GM12878 (cell line): ENCODE measurements around the gene ABCA13. TPM values are rescaled to one million over a fixed set of nuclear protein-coding genes. Genes with fewer than 3 reads are reported as not detected.

Experiments used
- ATAC-seq: fragments of 200-7000 bp; cut with Tn5 transposase; 3 replicates; pipeline ENCODE4 v1.9.1; 2020; ENCODE audit warnings: mild to moderate bottlenecking, moderate library complexity
- BruUV-seq: library from RNA; stranded (reverse); fragments of 400-500 nt; replicated peaks from 2 replicates; lab custom pipeline; 2021; lab: Mats Ljungman, UMichigan
- CTCF ChIA-PET: fragments of 300-600 bp; sonication (Branson Sonifier 250); formaldehyde crosslinking; extraction: SDS; loops from one replicate; lab custom pipeline; 2021; ENCODE audit warnings: inconsistent platforms; lab: Yijun Ruan, JAX
- POLR2A ChIA-PET: fragments of 350-600 bp; formaldehyde crosslinking; extraction: SDS; loops from one replicate; lab custom pipeline; 2021; ENCODE audit warnings: inconsistent platforms; lab: Charles Lee
- RAD21 ChIA-PET: fragments of 300-600 bp; sonication (Branson Sonifier 250); formaldehyde crosslinking; loops from one replicate; lab custom pipeline; 2023; ENCODE audit warnings: antibody characterized with exemption; ENCODE audit not compliant: unreplicated experiment; lab: Charles Lee
- SMC1A ChIA-PET: fragments of 300-600 bp; sonication (Branson Sonifier 250); formaldehyde crosslinking; loops from one replicate; lab custom pipeline; 2023; ENCODE audit not compliant: unreplicated experiment, uncharacterized antibody; lab: Charles Lee
- DNase-seq: peaks from one replicate; pipeline ENCODE4 v3.0.0-alpha.2; 2011; ENCODE audit warnings: low read depth, low spot score
- FAIRE-seq: peaks from 3 replicates; lab custom pipeline; 2011; peaks lifted over from hg19 to GRCh38; lab: Jason Lieb, UNC
- H2AFZ ChIP-seq: 2 replicates; pipeline ENCODE4 v1.6.0; 2011; ENCODE audit warnings: low read depth, low read length, control low read depth; ENCODE audit not compliant: control insufficient read depth
- H3K27ac ChIP-seq: 2 replicates; pipeline ENCODE4 v1.5.1; 2011; ENCODE audit warnings: control low read depth; ENCODE audit not compliant: control insufficient read depth, insufficient read depth
- H3K27me3 ChIP-seq, 2 experiments: replicated peaks in 1 of 2; 2 replicates each; pipeline versions ENCODE4 v1.6.0 to v1.6.1; 2011; ENCODE audit warnings: low read length in 1 of 2; ENCODE audit not compliant: control insufficient read depth in 2 of 2, insufficient read depth in 2 of 2
- H3K36me3 ChIP-seq, 2 experiments: 2 replicates each; pipeline ENCODE4 v1.5.1; 2011; ENCODE audit warnings: low read length in 1 of 2; ENCODE audit not compliant: control insufficient read depth in 2 of 2, insufficient read depth in 2 of 2
- H3K4me1 ChIP-seq: 2 replicates; pipeline ENCODE4 v1.6.1; 2011; ENCODE audit warnings: mild to moderate bottlenecking, low read length, moderate library complexity, mixed read lengths; ENCODE audit not compliant: control insufficient read depth, insufficient read depth
- H3K4me2 ChIP-seq: 2 replicates; pipeline ENCODE4 v1.6.0; 2011; ENCODE audit warnings: control low read depth; ENCODE audit not compliant: control insufficient read depth, insufficient read depth
- H3K4me3 ChIP-seq: fragments of 200-600 bp; sonication (generic); 2 replicates; pipeline ENCODE4 v1.5.1; 2016
- H3K79me2 ChIP-seq: 2 replicates; pipeline ENCODE4 v1.6.0; 2011; ENCODE audit warnings: low read length; ENCODE audit not compliant: control insufficient read depth, insufficient read depth
- H3K9ac ChIP-seq: 2 replicates; pipeline ENCODE4 v1.8.0; 2011; ENCODE audit warnings: low read length, control low read depth, mixed read lengths; ENCODE audit not compliant: control insufficient read depth, insufficient read depth
- H3K9me3 ChIP-seq: replicated peaks from 3 replicates; pipeline ENCODE4 v1.5.1; 2011; ENCODE audit warnings: mild to moderate bottlenecking, low read length; ENCODE audit not compliant: control insufficient read depth, insufficient read depth
- H4K20me1 ChIP-seq: 2 replicates; pipeline ENCODE4 v1.6.0; 2011; ENCODE audit not compliant: control insufficient read depth, insufficient read depth
- CEBPZ ChIP-seq: fragments of 150-350 bp; IDR thresholded peaks from 2 replicates; pipeline ENCODE4 v1.6.1; 2016; ENCODE audit warnings: low read depth, low read length
- EZH2 ChIP-seq: IDR thresholded peaks from 2 replicates; pipeline ENCODE4 v1.6.1; 2012; ENCODE audit warnings: low read depth, mild to moderate bottlenecking, control low read depth, inconsistent platforms, low read length, borderline replicate concordance; ENCODE audit not compliant: control insufficient read depth
- HDGF ChIP-seq: fragments of 450-650 bp; IDR thresholded peaks from 2 replicates; pipeline ENCODE4 v1.6.1; 2016; ENCODE audit warnings: antibody characterized with exemption
- NFIC ChIP-seq: IDR thresholded peaks from 2 replicates; pipeline ENCODE4 v1.6.1; 2012; ENCODE audit warnings: low read depth, mild to moderate bottlenecking, inconsistent platforms, low read length, moderate library complexity
- NR2C1 ChIP-seq: fragments of 450-650 bp; IDR thresholded peaks from 2 replicates; pipeline ENCODE4 v1.6.1; 2017; ENCODE audit warnings: antibody characterized with exemption, mild to moderate bottlenecking, moderate library complexity
- RB1 ChIP-seq: fragments of 450-650 bp; formaldehyde crosslinking; IDR thresholded peaks from 2 replicates; pipeline ENCODE4 v1.6.1; 2017; ENCODE audit warnings: mild to moderate bottlenecking, borderline replicate concordance
- SMAD1 ChIP-seq: fragments of 450-650 bp; IDR thresholded peaks from 2 replicates; pipeline ENCODE4 v1.6.1; 2018; ENCODE audit warnings: mild to moderate bottlenecking, low read depth; ENCODE audit not compliant: partially characterized antibody
- SREBF2 ChIP-seq: IDR thresholded peaks from 2 replicates; pipeline ENCODE4 v1.6.1; 2012; ENCODE audit warnings: mild to moderate bottlenecking, low read length
- STAT3 ChIP-seq: IDR thresholded peaks from 2 replicates; pipeline ENCODE4 v1.6.1; 2011; ENCODE audit warnings: low read depth, low read length, improper control_type of control experiment
- ZBED1 ChIP-seq: IDR thresholded peaks from 2 replicates; pipeline ENCODE4 v1.6.1; 2016; ENCODE audit warnings: borderline replicate concordance
- ZBTB11 ChIP-seq: fragments of 450-650 bp; formaldehyde crosslinking; IDR thresholded peaks from 2 replicates; pipeline ENCODE4 v1.5.0; 2022; ENCODE audit warnings: mild to moderate bottlenecking, missing genetic modification characterization
- WGBS: methylation state at CpG from one replicate; pipeline ENCODE4 v1.1.6; 2016; ENCODE audit warnings: low lambda C conversion rate; ENCODE audit not compliant: insufficient replicate concordance, insufficient coverage; ENCODE audit errors: missing lambda C conversion rate; 5-methylcytosine and 5-hydroxymethylcytosine counted together
- in situ Hi-C: fragments of 300-500 bp; cut with MboI; formaldehyde crosslinking; loops from 9 replicates; pipeline ENCODE4 v1.14.3; 2018; ENCODE audit warnings: mixed read lengths
- intact Hi-C: fragments of 100-400 bp; cut with micrococcal nuclease; formaldehyde crosslinking; loops from one replicate; pipeline ENCODE4 v1.14.2; 2022; ENCODE audit not compliant: unreplicated experiment
- polyA plus RNA-seq, 11 experiments: library from polyadenylated mRNA; depleted of rRNA in 4 of 11; unstranded in 6 of 11; stranded (reverse) in 5 of 11; fragments of >200 nt; fragmentation: Nextera tagmentation in 4 of 11; fragmentation: Illumina TruSeq in 1 of 11; extraction: Ambion mirVana in 4 of 11; extraction: Trizol in 1 of 11; gene quantifications; 1 replicate in 1 of 11; 2 replicates in 10 of 11; pipeline versions ENCODE4 v1.2.1 to v1.2.3, GENCODE V29; 2011 to 2016; ENCODE audit warnings: inconsistent platforms in 2 of 11, missing spikeins in 2 of 11, low read depth in 1 of 11
- total RNA-seq, 4 experiments: library from RNA; depleted of rRNA in 3 of 4; stranded (reverse); fragments of >200 nt in 3 of 4; fragmentation: Illumina TruSeq in 1 of 4; extraction: Trizol in 1 of 4; gene quantifications; 2 replicates each; pipeline versions ENCODE4 v1.2.1 to v1.2.3, GENCODE V29; 2013 to 2021

The ABCA13 gene
- total and polyA plus RNA-seq, 10 of the 15 experiments (the other 5 are each of a cell fraction or from before 2014, with no cell fraction given): under 0.01 to 0.98 (median 0.04) TPM; not detected in 2

GRCh38 chr7:48428091-48428684 lies 256.9 kb downstream of the ABCA13 start:
- Histone ChIP-seq H3K79me2 (no peaks in the 10 kb centered on the region), H2AFZ (no peak overlapping the region), H3K4me3 (no peak overlapping the region), H3K27me3 (no peaks in the 10 kb centered on the region), H3K36me3 (no peaks in the 10 kb centered on the region), H3K9me3 (no peaks in the 10 kb centered on the region), H3K9ac (no peak overlapping the region), H3K4me2 (no peak overlapping the region), H4K20me1 (no peaks in the 10 kb centered on the region), H3K27ac (no peak overlapping the region), H3K4me1 (no peaks in the 10 kb centered on the region)
- in situ Hi-C loops: no loop called here
- ATAC-seq: no peak
- FAIRE-seq: no peak
- whole genome bisulfite sequencing: 0% methylated on average over 3 of the region's 3 CpGs
- TF ChIP-seq ZBED1 (no peak), HDGF (no peak), RB1 (no peak)
- no TSS peak for BruUV-seq
- ChIA-PET POLR2A (no interaction called here), CTCF (no interaction called here), SMC1A (interaction anchor here (1.0 kb wide), 1 partner anchor 10 kb away, joined by 3 read pairs; no protein-coding TSS in a partner anchor), RAD21 (interaction anchor here (1.0 kb wide), 1 partner anchor 45 kb away, joined by 4 read pairs; no protein-coding TSS in a partner anchor)
- intact Hi-C loops: no loop called here
- no peak for DNase-seq

- ChIA-PET SMC1A (interaction anchor here (1.0 kb wide), 1 partner anchor 9 kb away, joined by 3 read pairs; no protein-coding TSS in a partner anchor), POLR2A (no interaction called here), RAD21 (interaction anchor here (1.0 kb wide), 1 partner anchor 45 kb away, joined by 4 read pairs; no protein-coding TSS in a partner anchor), CTCF (no interaction called here)
- no peak overlapping the region for H3K4me2 ChIP-seq
- H3K36me3 ChIP-seq: no peaks in the 10 kb centered on the region
- no peaks in the 10 kb centered on the region for H4K20me1 ChIP-seq
- no peak for ATAC-seq
- no TSS peak for BruUV-seq
- H3K9me3 ChIP-seq: no peaks in the 10 kb centered on the region
- H3K27ac ChIP-seq: no peak overlapping the region
- in situ Hi-C loops: no loop called here
- no peaks in the 10 kb centered on the region for H3K79me2 ChIP-seq
- H3K4me3 ChIP-seq: no peak overlapping the region
- no peaks in the 10 kb centered on the region for H3K4me1 ChIP-seq
- no peak for DNase-seq
- H3K27me3 ChIP-seq: no peaks in the 10 kb centered on the region
- H3K9ac ChIP-seq: no peak overlapping the region
- FAIRE-seq: no peak
- no peak overlapping the region for H2AFZ ChIP-seq
- intact Hi-C loops: no loop called here
- TF ChIP-seq SREBF2 (no peak), STAT3 (no peak), SMAD1 (no peak), CEBPZ (no peak), ZBTB11 (CRISPR knock-in tag) (no peak), NR2C1 (no peak), NFIC (no peak), EZH2 (no peak)
Measured at GRCh38 chr7:48429117-48429516, 257.9 kb downstream of the ABCA13 start.
